Colonic mucosa (tissue), 4 donors: ENCODE results near the gene GALNT3. TPM values are rescaled to one million over a fixed set of nuclear protein-coding genes. Genes with fewer than 3 reads are reported as not detected.

ENCODE experiments used
- DNase-seq: peaks from one replicate; pipeline ENCODE4 v3.0.0-alpha.2; 2020
- H3K27ac ChIP-seq: fragments of 200-600 bp; one replicate; pipeline ENCODE4 v1.8.0; 2021
- H3K27me3 ChIP-seq: fragments of 200-600 bp; one replicate; pipeline ENCODE4 v1.8.0; 2021
- H3K36me3 ChIP-seq: fragments of 200-600 bp; one replicate; pipeline ENCODE4 v1.8.0; 2021
- H3K4me1 ChIP-seq: fragments of 200-600 bp; one replicate; pipeline ENCODE4 v1.8.0; 2021; ENCODE audit warnings: mild to moderate bottlenecking
- H3K4me3 ChIP-seq: fragments of 200-600 bp; one replicate; pipeline ENCODE4 v1.8.0; 2021
- H3K9ac ChIP-seq, 2 donors: one replicate each; pipeline ENCODE4 v1.7.0; 2013; ENCODE audit warnings: control low read depth in 2 of 2, low read depth in 2 of 2, low read length in 2 of 2
- H3K9me3 ChIP-seq: fragments of 200-600 bp; one replicate; pipeline ENCODE4 v1.8.0; 2021
- intact Hi-C: fragments of 100-400 bp; cut with DNase I; formaldehyde crosslinking; loops from one replicate; pipeline ENCODE4 v1.14.1; 2022
- total RNA-seq, 2 donors: library from RNA; stranded (reverse); fragmentation: NEBNext Ultra II Directional in 1 of 2; extraction: Animal tissue kit (Norgen Biotek cat#: 25700) in 1 of 2; gene quantifications; one replicate each; pipeline ENCODE4 v1.2.1, GENCODE V29; 2021
- TF ChIP-seq, protein P1 (sequence below): fragments of 200-600 bp; IDR thresholded peaks from one replicate; pipeline ENCODE4 v1.8.0; 2022; ENCODE audit warnings: antibody characterized with exemption, mild to moderate bottlenecking
- donor health status: healthy.
- donor health status: DM: no; HTN: no; CAD: no.
- donor health status: DM: no; HTN: no; CAD: no.

The GALNT3 gene
- total RNA-seq, 2 donors from 2014 or later, result 86.2 to 117 TPM

DNA sequence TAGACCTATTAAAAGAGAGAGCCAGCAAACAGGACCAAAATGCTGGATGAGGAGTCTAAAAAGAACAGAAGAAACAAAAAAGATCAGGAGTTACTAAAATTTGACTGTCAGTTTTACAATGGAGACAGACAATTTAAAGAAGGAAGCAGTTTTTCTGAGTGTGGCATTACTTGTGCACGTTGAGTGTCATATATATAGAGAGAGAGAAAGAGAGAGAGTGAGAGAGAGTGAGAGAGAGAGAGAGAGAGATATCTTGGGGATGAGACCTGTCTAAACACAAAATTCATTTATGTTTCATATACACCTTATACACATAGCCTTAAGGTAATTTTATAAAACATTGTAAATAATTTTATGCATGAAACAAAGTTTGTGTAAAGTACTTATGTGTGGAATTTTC is 2.1 kb upstream of the GALNT3 start:
- Histone ChIP-seq H3K36me3 (no peaks in the 10 kb centered on the region), H3K27me3 (no peaks in the 10 kb centered on the region), H3K4me3 (no peak overlapping the region), H3K4me1 (no peaks in the 10 kb centered on the region), H3K9me3 (no peaks in the 10 kb centered on the region), H3K27ac (no peak overlapping the region), H3K9ac (no peak overlapping the region)
- TF ChIP-seq, protein P1, sequence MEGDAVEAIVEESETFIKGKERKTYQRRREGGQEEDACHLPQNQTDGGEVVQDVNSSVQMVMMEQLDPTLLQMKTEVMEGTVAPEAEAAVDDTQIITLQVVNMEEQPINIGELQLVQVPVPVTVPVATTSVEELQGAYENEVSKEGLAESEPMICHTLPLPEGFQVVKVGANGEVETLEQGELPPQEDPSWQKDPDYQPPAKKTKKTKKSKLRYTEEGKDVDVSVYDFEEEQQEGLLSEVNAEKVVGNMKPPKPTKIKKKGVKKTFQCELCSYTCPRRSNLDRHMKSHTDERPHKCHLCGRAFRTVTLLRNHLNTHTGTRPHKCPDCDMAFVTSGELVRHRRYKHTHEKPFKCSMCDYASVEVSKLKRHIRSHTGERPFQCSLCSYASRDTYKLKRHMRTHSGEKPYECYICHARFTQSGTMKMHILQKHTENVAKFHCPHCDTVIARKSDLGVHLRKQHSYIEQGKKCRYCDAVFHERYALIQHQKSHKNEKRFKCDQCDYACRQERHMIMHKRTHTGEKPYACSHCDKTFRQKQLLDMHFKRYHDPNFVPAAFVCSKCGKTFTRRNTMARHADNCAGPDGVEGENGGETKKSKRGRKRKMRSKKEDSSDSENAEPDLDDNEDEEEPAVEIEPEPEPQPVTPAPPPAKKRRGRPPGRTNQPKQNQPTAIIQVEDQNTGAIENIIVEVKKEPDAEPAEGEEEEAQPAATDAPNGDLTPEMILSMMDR, result no peak
- intact Hi-C loops, result no loop called here
- DNase-seq, result no peak

- H3K36me3 ChIP-seq, result no peaks in the 10 kb centered on the region
- H3K27me3 ChIP-seq, result no peaks in the 10 kb centered on the region
- intact Hi-C loops, result no loop called here
- DNase-seq, result peak; percentile 29
- no peaks in the 10 kb centered on the region for H3K4me1 ChIP-seq
- peak overlapping the region; percentile 45 to 95 for H3K9ac ChIP-seq
- H3K4me3 ChIP-seq, result peak overlapping the region; percentile 64
- TF ChIP-seq, protein P1, result no peak
- peak overlapping the region; percentile 88 for H3K27ac ChIP-seq
- H3K9me3 ChIP-seq, result no peaks in the 10 kb centered on the region
These were observed 964 bp upstream of the GALNT3 start for GRCh38 chr2:165795011-165795410.

GRCh38 chr2:165794536-165794928 is 485 bp upstream of the GALNT3 start:
- DNase-seq, result peak; percentile 68
- Histone ChIP-seq H3K27me3 (no peaks in the 10 kb centered on the region), H3K27ac (peak overlapping the region; percentile 88), H3K4me1 (no peaks in the 10 kb centered on the region), H3K36me3 (no peaks in the 10 kb centered on the region), H3K4me3 (peak overlapping the region; percentile 64), H3K9me3 (no peaks in the 10 kb centered on the region), H3K9ac (peak overlapping the region; percentile 93 to 95)
- intact Hi-C loops, result no loop called here
- TF ChIP-seq, protein P1, result no peak

DNA sequence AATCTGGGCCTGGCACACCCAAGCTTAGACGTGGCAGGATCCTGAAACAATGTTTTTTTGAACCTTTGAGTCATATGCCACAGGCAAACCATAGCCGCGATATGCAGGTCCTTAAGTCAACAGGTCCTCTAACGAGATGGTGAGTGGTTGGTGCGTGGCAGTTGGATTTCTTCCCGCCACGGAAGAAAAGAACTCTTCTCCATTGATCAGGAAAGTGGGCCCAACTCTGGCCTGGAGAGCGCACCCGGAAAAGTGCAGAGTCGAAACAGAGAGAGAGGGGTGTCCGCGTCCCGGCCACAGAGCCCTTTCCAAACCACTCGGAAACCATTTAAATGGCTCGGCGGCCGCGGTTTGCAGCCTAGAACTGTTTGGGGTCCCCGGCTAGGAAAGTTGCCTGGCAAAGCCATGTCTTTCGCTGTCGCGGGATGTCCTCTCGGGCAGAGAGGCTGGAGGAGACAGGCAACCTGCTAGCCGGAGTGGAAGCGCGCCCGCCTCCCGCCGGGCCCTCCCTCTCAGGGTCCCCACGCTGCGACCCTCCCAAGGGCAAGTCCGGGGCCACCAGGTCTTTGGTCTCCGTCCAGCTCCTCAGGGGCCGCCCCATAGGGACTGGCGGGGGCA is 777 bp downstream of the GALNT3 start:
- Histone ChIP-seq H3K27ac (peak overlapping the region; percentile 88), H3K4me3 (peak overlapping the region; percentile 64), H3K4me1 (no peaks in the 10 kb centered on the region), H3K27me3 (no peaks in the 10 kb centered on the region), H3K9me3 (no peaks in the 10 kb centered on the region), H3K36me3 (no peaks in the 10 kb centered on the region), H3K9ac (peak overlapping the region; percentile 93 to 95)
- intact Hi-C loops, result no loop called here
- peak; percentile 75 for DNase-seq
- TF ChIP-seq, protein P1, result no peak

GRCh38 chr2:165792104-165792454 is 2.0 kb downstream of the GALNT3 start:
- no peaks in the 10 kb centered on the region for H3K9me3 ChIP-seq
- intact Hi-C loops, result no loop called here
- no peaks in the 10 kb centered on the region for H3K27me3 ChIP-seq
- H3K36me3 ChIP-seq, result no peaks in the 10 kb centered on the region
- peak overlapping the region; percentile 88 for H3K27ac ChIP-seq
- no peak overlapping the region for H3K4me3 ChIP-seq
- peak overlapping the region in 1 of 2 donors; percentile 1 for H3K9ac ChIP-seq
- H3K4me1 ChIP-seq, result no peaks in the 10 kb centered on the region
- no peak for DNase-seq
- TF ChIP-seq, protein P1, result no peak
